NCI-H2227 (cell line): Measurements from ENCODE around the gene JDP2.
"Not testable (repeated sequence)": the region's sequence is repeated elsewhere in the genome, so short reads cannot be mapped to it uniquely, and the experiment has no call there.

Experiments
- DNase-seq: peaks from one replicate; lab custom pipeline; 2025; ENCODE audit not compliant: unreplicated experiment; lab: John Stamatoyannopoulos, UW

JDP2 gene

GRCh38 chr14:75427482-75428229, at the start of gene JDP2:
JDP2 (plus strand) TSS chr14:75428022; CDS start chr14:75437921, 9,899 bp downstream.
- peak; percentile 74 for DNase-seq

- DNase-seq: peak; percentile 12
Measured at GRCh38 chr14:75379246-75379929, 48.4 kb upstream of the JDP2 start.

- DNase-seq: no peak
Measured at GRCh38 chr14:75379930-75380270, 47.9 kb upstream of the JDP2 start.

- no peak for DNase-seq
Measured at GRCh38 chr14:75380656-75381055, 47.2 kb upstream of the JDP2 start.

GRCh38 chr14:75381642-75382041, 46.2 kb upstream of the JDP2 start:
- no peak for DNase-seq

GRCh38 chr14:75383219-75383618, 44.6 kb upstream of the JDP2 start:
- DNase-seq: not testable (repeated sequence)

- DNase-seq: no peak
Measured at GRCh38 chr14:75383721-75384120, 44.1 kb upstream of the JDP2 start.

GRCh38 chr14:75389679-75390078, 38.1 kb upstream of the JDP2 start:
- DNase-seq: no peak

GRCh38 chr14:75390183-75390582, 37.6 kb upstream of the JDP2 start:
- no peak for DNase-seq

GRCh38 chr14:75391953-75392352, 35.9 kb upstream of the JDP2 start:
- no peak for DNase-seq

- DNase-seq: no peak
Measured at GRCh38 chr14:75392686-75393641, 34.9 kb upstream of the JDP2 start.

- no peak for DNase-seq
Measured at GRCh38 chr14:75393794-75394193, 34.0 kb upstream of the JDP2 start.

GRCh38 chr14:75395862-75396261, 32.0 kb upstream of the JDP2 start:
- no peak for DNase-seq

GRCh38 chr14:75399321-75399720, 28.5 kb upstream of the JDP2 start:
- DNase-seq: no peak

GRCh38 chr14:75399843-75400775, 27.7 kb upstream of the JDP2 start:
- DNase-seq: no peak

- peak; percentile 41 for DNase-seq
Measured at GRCh38 chr14:75401361-75401760, 26.5 kb upstream of the JDP2 start.

GRCh38 chr14:75402867-75403413, 24.9 kb upstream of the JDP2 start:
- no peak for DNase-seq

- DNase-seq: no peak
Measured at GRCh38 chr14:75404847-75405246, 23.0 kb upstream of the JDP2 start.

- no peak for DNase-seq
Measured at GRCh38 chr14:75406102-75406501, 21.7 kb upstream of the JDP2 start.

- no peak for DNase-seq
Measured at GRCh38 chr14:75406856-75407255, 21.0 kb upstream of the JDP2 start.
